Myocyte (in vitro differentiated cells): ENCODE results near the gene RASA4B. TPM values are rescaled to one million over a fixed set of nuclear protein-coding genes. Genes with fewer than 3 reads are reported as not detected.
"Not testable (repeated sequence)": the region's sequence is repeated elsewhere in the genome, so short reads cannot be mapped to it uniquely, and the experiment has no call there.

Source experiments
- DNase-seq: peaks from one replicate; pipeline ENCODE4 v3.0.0-alpha.2; 2012; ENCODE audit warnings: low read depth
- total RNA-seq: library from RNA; depleted of rRNA; stranded (reverse); fragments of >200 nt; gene quantifications from 2 replicates; pipeline ENCODE4 v1.2.3, GENCODE V29; 2014

The RASA4B gene
- total RNA-seq, 1 donor from 2014 or later, result 17.4 TPM

- not testable (repeated sequence) for DNase-seq
Observed at GRCh38 chr7:102511860-102512522, 5.6 kb downstream of the RASA4B start.

DNA sequence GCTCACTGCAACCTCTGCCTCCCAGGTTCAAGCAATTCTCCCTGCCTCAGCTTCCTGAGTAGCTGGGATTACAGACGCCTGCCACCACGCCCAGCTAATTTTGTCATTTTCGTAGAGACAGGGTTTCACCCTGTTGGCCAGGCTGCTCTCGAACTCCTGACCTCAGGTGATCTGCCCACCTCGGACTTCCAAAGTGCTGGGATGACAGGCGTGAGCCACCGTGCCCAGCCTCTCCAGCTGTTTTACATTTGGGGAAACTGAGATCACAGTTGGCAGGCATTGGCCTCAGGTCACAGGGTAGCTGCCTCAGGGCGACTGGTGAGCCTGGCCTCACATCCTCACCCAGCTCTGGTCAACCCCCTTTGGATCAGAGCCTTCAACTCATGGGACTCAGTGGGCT is 7.0 kb downstream of the RASA4B start:
- DNase-seq, result not testable (repeated sequence)

GRCh38 chr7:102507410-102508088 is 10.0 kb downstream of the RASA4B start:
- not testable (repeated sequence) for DNase-seq

DNA sequence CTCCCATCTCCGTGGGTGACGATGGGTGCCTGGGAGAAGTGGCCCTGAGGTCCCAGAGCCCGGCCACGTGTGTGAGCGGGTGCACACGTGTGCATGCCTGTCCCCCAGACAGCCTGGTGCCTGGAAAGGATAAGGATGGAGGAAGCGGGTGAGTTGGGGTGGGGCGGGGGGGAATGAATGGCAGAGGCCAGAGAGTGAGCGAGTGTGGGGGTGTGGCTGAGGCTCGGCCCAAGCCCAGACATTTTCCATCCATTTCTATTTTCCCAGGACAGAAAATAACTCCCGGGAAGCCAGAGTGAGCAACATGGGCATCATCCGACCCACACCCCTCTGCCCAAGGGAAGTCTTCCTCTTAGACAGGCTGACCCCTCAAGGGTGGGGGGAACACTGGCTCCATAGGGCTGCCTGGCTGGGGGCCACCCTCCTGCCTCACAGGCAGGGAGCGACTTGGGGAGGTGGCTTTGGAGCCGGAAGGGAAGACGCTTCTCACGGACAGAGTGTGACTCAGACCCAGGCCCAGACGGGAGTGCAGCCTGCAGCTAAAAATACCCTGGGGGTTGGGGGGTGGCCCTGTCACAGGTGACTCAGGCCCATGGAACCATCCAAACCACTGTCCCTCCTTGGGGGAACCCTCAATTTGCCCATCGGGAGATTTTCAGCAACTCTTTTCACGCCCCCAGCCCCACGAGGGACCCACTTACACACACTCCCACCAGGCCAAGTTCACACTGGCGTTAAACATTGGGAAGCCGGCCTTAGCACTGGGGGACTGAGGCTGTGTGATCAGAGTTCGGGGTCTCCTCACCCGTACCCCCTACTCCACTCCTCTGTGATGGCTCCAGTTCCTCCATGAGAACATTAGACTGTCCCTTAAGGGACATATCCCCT is 12.0 kb downstream of the RASA4B start:
- not testable (repeated sequence) for DNase-seq

- not testable (repeated sequence) for DNase-seq
Observed at GRCh38 chr7:102503141-102503540, 14.4 kb downstream of the RASA4B start.

- not testable (repeated sequence) for DNase-seq
Observed at GRCh38 chr7:102498321-102498720, 19.3 kb downstream of the RASA4B start.

GRCh38 chr7:102497308-102497707 is 20.3 kb downstream of the RASA4B start:
- not testable (repeated sequence) for DNase-seq

DNA sequence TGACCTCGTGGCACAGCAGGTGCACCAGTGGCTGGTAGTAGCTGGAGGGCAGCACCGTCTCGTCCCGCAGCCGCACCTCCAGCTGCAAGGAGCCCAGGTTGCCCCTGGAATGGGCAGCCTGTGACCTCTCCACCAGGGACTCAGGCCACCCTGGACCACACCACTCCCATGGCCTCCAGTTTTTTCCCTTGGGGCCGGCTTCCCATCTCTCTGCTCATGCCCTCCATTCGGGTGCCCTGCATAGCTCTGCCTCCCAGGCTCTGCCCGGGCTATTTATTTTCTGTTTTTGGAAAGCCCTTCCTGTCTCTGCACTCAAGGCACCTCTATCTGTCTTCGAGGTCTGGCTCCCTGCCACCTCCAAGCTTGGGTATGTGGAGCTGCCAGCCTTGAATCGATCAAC is 20.7 kb downstream of the RASA4B start:
- DNase-seq, result peak; percentile 1

DNA sequence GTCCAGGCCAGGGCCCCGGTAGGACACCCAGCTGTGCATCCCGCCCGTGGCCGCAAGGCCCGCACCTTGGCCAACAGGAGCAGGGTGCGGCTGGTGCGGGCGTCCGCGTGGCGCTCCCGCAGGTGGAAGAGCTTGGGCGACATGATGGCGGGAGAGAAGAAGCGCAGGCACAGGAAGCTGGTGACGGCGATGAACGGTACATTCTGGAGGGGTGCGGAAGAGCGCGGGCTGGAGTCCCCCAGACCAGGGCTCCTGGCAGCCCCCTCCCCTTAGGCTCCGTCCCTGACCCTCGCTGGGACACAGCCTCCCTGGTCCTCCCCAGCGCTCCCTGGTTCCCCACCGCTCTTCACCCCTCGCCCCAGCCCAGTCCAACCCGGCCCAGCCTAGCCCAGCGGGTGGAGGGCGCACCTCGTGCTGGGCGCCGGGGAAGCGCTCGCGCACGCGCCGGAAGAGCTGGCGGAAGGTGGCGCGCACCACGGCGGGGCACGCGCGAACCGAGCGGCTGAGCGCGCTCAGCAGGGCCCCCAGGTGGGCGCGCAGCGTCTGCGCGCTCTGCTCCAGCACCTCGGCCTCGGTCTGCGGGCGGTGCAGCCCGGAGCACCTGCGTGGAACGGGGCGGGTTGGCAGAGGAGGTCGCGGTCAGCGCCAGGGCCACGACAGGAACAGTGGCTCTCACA is 23.0 kb downstream of the RASA4B start:
- DNase-seq, result not testable (repeated sequence)

- DNase-seq, result not testable (repeated sequence)
Observed at GRCh38 chr7:102494026-102494425, 23.6 kb downstream of the RASA4B start.

GRCh38 chr7:102493220-102493935 is 24.2 kb downstream of the RASA4B start:
- DNase-seq, result not testable (repeated sequence)

DNA sequence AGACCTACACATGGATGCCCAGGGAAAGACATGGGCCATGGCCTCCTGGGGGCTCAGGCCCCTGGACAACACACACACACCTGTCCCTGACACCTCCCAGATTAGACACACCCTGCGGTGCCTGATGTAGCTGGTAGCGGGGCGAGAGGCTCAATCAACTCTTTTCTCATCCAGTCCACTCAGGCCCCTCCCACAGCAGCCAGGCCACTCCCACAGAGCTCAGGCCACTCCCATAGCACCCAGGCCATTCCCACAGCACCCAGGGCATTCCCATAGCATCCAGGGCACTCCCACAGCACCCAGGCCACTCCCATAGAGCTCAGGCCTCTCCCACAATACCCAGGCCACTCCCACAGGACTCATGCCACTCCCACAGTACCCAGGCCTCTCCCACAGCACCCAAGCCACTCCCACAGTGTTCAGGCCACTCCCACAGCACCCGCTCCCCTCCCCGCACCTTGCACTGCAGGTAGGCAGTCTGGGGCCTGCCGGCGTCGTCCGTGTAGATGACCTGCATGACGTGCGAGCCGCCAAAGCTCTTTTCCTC is 27.0 kb downstream of the RASA4B start:
- DNase-seq, result not testable (repeated sequence)

- DNase-seq, result not testable (repeated sequence)
Observed at GRCh38 chr7:102484317-102484716, 33.3 kb downstream of the RASA4B start.

- DNase-seq, result not testable (repeated sequence)
Observed at GRCh38 chr7:102481962-102482361, 35.6 kb downstream of the RASA4B start.

DNA sequence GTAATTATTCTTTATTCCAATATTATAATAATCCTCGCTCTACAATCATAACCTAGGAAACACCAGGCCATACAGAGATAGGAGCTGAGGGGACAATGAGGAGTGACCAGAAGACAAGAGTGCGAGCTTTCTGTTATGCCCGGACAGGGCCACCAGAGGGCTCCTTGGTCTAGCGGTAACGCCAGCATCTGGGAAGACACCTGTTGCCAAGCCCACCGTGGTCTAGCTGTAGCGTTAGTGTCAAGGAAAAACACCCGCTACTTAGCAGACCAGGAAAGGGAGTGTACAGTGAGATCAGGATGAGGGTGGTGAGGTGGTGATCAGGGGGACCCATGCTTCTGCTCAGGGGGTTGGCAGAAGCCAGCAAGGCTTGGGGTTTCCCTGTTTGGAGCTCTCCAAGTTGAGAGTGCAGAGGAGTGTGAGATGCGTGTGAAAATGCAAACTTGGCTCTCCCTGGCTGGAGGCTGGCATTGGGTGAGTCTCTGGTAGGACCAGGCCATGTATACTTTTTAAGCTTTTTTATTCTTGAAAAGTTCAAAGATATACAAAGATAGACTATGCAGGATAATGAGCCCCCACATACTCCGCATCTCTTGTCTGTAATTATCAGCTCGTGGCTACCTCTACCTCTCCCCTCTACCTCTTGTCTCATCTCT is 37.5 kb downstream of the RASA4B start:
- not testable (repeated sequence) for DNase-seq

DNA sequence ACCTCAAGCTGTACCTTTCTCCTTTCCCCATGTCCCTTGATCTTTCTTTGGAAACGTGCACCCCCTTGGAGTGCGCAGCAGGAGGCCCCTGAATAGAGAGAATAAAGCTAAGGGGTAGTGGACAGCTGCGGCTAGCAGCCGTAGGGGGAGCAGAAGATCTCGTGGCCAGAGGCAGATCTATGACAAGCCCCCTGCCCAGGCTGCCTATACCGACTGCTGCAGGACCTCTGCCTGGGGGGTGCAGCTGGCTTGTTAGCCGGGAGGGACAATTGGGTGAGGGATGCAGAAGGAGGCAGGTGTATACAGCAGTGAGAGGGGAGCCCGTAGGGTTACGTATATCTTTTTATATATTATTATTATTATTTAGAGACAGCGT is 38.4 kb downstream of the RASA4B start:
- not testable (repeated sequence) for DNase-seq

- peak; percentile 84 for DNase-seq
Observed at GRCh38 chr7:102478314-102479208, 39.0 kb downstream of the RASA4B start, which contains the start of gene POLR2J. Gene POLR2J, minus strand, starts transcription at chr7:102478922. Its CDS starts 62 bp downstream, at chr7:102478860.

- peak; percentile 79 for DNase-seq
Observed at GRCh38 chr7:102474736-102475435, 42.7 kb downstream of the RASA4B start.
